GM12865 (cell line): ENCODE measurements around the gene TOX2.

Experiments used
- DNase-seq: peaks from one replicate; pipeline ENCODE4 v3.0.0; 2010; ENCODE audit warnings: low read depth
- H3K4me3 ChIP-seq: 2 replicates; pipeline ENCODE4 v1.5.1; 2011; ENCODE audit warnings: mild to moderate bottlenecking, low read depth, low read length, control low read depth
- TF ChIP-seq, protein P1 (sequence below): IDR thresholded peaks from 2 replicates; pipeline ENCODE4 v1.5.1; 2011; ENCODE audit warnings: low read length, control low read depth, low read depth, inconsistent platforms; ENCODE audit not compliant: insufficient read depth; ENCODE audit errors: missing control alignments

Gene TOX2

DNA sequence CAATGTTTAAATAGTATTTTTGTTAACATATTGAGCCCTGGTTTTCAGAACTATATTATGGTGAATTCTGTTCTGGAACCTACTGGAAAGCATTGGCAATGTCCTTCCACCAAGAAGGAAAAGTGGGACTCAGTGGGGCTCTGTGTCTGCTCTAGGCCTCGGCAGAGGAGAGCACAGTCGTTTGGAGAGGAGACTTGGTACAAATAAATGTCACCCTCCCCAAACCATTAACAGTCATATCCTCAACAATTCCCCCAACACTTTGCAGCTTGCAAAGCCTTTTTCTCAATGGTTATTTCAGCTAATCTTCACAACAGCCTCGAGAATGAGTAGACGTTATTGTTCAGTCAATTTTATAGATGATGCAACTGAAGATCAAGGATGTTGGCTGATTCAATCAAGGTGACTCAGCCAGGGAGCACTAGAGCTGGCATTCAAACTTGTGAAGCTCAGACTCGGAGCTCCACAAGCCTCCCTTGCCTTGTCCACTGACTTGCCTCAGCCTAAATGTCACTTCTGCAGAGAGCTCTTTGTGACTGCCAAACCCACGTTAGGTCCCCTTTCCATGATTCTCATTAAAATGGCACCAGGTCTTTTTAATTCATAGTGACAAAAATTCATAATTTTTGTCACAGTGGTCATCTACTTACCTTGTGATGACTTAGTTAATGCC lies 60.6 kb downstream of the TOX2 start:
- H3K4me3 ChIP-seq = no peak overlapping the region
- TF ChIP-seq, protein P1, sequence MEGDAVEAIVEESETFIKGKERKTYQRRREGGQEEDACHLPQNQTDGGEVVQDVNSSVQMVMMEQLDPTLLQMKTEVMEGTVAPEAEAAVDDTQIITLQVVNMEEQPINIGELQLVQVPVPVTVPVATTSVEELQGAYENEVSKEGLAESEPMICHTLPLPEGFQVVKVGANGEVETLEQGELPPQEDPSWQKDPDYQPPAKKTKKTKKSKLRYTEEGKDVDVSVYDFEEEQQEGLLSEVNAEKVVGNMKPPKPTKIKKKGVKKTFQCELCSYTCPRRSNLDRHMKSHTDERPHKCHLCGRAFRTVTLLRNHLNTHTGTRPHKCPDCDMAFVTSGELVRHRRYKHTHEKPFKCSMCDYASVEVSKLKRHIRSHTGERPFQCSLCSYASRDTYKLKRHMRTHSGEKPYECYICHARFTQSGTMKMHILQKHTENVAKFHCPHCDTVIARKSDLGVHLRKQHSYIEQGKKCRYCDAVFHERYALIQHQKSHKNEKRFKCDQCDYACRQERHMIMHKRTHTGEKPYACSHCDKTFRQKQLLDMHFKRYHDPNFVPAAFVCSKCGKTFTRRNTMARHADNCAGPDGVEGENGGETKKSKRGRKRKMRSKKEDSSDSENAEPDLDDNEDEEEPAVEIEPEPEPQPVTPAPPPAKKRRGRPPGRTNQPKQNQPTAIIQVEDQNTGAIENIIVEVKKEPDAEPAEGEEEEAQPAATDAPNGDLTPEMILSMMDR = no peak
- no peak for DNase-seq

DNA sequence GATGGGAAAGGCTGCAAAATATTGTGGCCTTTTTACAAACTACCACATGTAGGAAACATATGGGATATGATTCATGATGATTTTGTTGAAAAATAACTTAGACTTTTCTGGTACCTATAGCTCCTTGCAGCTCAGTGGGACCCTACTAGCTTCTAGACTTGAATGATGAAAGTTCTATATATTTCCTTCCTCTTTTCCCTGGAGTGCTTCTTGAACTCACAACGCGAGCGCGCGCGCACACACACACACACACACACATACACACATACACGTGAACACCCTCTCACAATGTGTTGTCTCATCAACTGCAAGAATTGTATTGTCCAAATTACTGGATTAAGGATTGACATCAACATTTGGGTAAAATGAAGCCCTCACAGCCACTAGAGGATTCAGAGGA lies 61.9 kb downstream of the TOX2 start:
- no peak overlapping the region for H3K4me3 ChIP-seq
- TF ChIP-seq, protein P1 = no peak
- no peak for DNase-seq

DNA sequence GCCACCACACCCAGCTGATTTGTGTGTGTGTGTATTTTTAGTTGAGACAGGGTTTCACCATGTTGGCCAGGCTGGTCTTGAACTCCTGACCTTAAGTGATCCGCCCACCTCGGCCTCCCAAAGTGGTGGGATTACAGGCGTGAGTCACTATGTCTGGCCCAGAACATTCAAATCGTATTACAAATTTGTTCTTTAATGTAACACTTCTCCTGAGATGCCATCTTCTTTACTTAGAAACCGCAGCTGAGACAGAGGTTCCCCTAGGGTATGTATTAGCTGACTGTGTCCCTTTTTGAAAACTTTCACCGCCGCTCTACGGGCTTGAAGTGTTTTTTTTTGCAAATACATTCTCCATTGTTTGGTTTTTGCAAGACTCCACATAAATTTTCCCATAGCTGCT lies 62.6 kb downstream of the TOX2 start:
- DNase-seq = no peak
- TF ChIP-seq, protein P1 = no peak
- no peak overlapping the region for H3K4me3 ChIP-seq

DNA sequence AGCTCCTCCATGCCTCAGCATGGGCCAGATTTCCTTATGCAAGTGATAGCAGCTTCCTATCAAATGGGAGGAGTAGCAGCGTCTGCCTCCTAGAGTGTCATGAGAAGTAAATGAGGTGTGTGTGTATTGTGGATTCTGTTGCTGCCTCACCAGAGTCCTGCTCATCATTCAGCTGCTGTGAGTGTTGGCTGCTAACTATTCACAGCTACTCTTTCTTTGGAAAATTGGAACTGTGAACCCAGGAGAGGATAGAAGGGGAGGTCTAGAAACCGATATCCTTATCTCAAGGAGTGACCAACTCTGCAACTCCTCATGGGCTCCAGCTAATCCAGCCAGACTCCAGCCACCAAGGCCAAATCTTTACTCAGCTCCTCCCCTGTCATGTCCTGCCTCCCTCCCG lies 63.3 kb downstream of the TOX2 start:
- no peak for DNase-seq
- TF ChIP-seq, protein P1 = no peak
- no peak overlapping the region for H3K4me3 ChIP-seq

DNA sequence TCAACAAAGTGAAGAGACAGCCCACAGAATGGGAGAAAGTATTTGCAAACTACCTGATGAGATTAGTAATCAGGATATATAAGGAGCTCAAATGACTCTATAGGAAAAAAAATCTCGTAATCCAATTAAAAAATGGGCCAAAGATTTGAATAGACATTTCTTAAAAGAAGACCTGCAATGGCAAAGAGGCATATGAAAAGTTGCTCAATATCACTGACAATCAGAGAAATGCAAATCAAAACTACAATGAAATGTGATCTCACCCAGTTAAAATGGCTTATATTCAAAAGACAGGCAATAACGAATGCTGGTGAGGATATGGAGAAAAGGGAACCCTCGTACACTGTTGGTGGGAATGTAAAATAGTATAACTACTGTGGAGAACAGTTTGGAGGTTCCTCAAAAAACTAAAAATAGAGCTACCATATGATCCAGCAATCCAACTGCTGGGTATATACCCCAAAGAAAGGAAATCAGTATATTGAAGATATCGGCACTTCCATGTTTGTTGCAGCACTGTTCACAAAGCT lies 65.0 kb downstream of the TOX2 start:
- no peak overlapping the region for H3K4me3 ChIP-seq
- DNase-seq = no peak
- TF ChIP-seq, protein P1 = no peak

DNA sequence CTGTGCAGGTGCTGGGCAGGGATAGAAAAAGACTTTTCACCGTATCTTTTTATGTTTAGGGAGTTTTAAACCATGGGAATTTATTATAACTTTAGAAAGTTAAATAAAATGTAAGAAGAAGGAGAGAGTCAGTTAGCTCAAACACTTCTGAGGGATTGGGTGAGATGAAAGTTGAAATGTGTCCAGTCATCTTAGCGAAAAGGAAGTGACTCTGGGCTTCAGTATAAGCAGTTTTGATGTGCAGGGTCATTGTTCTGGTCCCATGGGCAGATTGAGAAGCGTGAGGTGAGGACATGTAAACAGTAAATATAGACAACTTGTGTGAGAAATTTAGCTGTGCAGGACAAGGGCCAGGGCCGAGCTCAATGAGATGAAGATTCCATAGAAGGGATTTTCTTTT lies 66.9 kb downstream of the TOX2 start:
- no peak overlapping the region for H3K4me3 ChIP-seq
- TF ChIP-seq, protein P1 = no peak
- peak; percentile 17 for DNase-seq

DNA sequence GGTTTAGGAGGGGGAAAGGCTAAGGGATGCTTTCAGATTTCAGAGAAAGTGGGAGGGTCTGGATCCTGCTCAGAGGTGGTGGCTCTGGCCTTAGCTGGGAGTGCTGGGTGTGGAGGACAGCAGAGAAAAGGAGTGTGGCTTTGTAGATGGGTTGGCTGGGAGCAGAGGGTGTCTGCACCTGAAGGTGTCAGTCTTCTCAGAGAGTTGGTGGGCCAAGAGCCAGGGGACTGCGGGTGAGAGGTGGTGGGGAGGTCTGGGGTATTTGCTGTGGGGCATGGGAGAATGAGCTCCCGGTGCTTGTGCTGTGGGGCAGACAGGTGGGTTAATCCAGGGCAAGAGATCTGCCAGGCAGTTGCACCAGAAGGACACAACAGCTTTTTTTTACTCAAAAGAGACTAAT lies 67.4 kb downstream of the TOX2 start:
- TF ChIP-seq, protein P1 = no peak
- H3K4me3 ChIP-seq = no peak overlapping the region
- DNase-seq = no peak
